DMS153 treated with DMSO at 0.1 percent for 48 hours (cell line): Measurements from ENCODE around the gene NUDT1.

Source experiments
- DNase-seq: peaks from one replicate; lab custom pipeline; 2025; ENCODE audit not compliant: unreplicated experiment; lab: John Stamatoyannopoulos, UW

The NUDT1 gene

GRCh38 chr7:2241580-2242540 is at the start of gene NUDT1, which contains the start of gene MRM2:
Gene NUDT1 (plus strand): TSS chr7:2242226. CDS start chr7:2244575, 2,349 bp downstream.
Gene MRM2 (minus strand): TSS chr7:2242205. CDS start chr7:2242169, 36 bp downstream.
- DNase-seq, result peak; percentile 78

GRCh38 chr7:2192831-2193534 is 49.0 kb upstream of the NUDT1 start:
- DNase-seq, result peak; percentile 94

DNA sequence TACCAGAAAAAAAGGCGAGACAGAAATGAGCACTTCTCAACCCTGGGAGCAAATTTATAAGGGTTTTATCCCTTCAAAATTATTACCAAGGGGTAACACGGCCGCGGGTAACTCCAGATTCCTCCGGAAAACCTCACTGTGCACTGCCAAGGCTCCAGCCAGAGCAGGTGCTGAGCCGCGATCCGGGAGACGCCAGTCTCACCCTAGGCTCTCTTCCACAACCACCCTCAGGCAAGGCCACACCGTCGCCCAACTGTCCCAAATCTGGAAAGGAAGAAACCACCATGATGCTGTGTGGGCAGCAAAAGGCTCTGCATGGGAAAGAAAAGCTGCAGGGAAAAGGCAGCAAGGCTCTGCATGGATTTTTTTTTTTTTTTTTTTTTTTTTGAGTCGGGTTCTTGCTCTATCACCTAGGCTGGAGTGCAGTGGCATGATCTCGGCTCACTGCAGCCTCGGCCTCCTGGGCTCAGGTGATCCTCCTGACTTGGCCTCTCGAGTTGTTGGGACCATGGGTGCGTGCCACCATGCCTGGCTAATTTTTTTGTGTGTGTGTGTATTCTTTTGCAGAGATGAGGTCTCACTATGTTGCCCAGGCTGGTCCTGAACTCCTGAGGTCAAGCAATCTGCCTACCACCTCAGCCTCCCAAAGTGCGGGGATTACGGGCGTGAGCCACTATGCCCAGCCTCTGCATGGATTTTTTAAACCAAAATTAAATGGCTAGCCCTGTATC is 48.3 kb upstream of the NUDT1 start:
- no peak for DNase-seq

DNA sequence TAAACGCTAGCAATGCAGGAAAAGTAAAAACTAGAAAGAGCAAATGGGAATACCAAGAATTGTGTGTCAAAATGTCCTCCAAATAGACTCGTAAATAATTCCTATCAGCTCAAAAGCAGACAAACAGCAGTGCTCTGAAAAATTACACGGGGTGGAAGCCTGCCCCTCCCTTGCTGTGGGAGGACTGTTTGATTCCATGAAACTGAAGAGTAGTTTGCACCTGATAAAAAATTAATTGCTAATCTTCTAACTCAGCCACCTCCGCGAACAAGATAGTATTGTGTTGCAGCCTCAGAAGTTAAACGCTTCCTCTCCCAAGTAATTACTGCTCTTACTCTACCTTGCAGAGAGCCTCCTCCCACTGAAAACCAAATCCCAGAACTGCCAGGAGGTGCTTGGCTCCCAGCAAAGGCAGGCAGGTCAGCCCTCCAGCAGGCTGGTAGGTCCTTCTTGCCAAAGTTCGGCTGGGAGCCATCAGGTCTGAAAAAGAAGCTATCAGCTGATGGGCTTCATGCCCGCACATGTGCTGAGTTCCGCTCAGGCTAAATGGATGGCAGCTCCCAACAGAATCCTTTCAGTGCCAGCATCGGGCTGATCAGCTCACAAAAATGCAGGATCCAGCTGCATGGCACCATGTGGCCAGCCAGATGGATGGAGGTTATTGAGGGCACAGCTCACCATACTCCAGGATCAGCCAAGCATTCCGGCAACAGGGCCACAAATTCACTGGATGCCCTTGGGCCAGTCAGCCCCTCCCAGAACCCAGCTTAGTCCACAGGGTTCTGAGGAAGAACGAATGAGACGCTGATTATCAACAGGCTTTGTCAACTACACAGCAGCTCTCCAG is 46.4 kb upstream of the NUDT1 start:
- no peak for DNase-seq

- DNase-seq, result peak; percentile 70
These were observed 45.3 kb upstream of the NUDT1 start for GRCh38 chr7:2196381-2197378.

DNA sequence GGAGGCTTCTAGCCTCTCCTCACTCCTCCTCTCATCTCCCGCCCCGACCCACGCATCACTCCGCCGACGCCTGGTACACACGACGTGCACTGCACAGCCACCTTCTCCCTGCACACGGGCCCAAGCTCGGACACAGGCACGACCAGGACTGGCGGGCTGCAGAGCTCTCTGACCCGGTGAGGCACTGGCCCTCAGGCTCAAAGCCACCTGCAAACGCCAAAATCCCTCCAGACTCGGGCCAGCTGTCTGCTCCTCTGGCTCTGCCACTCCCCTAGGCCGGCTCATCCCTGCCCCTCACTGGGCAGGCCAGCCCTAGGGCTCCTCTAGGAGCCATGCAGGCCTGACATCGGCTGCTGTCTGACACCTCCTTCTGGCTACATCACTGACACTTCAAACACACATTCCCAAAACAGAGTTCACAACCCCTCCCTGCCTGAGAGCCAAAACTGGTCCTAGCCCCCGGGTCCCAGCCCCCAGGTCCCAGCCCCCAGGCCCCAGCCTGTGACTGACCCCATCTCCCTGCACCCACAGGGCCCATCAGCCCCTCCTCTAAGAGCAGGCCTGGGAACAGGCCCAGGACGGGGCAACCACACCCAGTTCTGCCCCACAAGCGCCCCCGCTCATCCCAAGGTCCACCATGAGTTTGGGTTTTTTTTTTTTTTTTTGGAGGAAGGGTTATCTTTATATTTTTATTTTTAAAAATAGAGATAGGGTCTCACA is 44.4 kb upstream of the NUDT1 start:
- no peak for DNase-seq

- peak; percentile 94 for DNase-seq
These were observed 43.8 kb upstream of the NUDT1 start for GRCh38 chr7:2198206-2198605.

GRCh38 chr7:2198760-2199159 is 43.3 kb upstream of the NUDT1 start:
- no peak for DNase-seq

- DNase-seq, result no peak
These were observed 42.5 kb upstream of the NUDT1 start for GRCh38 chr7:2199528-2199927.

GRCh38 chr7:2199956-2200583 is 42.0 kb upstream of the NUDT1 start:
- DNase-seq, result no peak

DNA sequence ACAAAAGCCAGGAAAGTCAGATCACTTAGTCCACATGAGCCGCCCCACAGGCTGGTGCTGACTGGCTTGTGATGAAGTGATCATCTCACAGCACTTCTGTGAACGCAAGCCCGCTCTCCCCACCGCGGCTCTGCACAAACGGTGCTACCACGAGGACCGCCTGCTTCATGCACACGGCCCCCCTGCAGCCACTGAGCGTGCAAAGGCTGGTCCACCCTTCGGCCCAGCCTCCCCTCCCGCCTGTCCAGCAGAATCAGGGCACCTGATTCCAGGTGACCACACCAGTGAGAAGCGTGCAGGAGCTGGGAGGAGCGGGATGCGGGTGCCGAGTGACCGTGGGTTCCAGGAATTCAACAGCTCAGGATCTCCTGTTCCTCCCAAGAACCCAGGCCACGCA is 41.4 kb upstream of the NUDT1 start:
- no peak for DNase-seq

DNA sequence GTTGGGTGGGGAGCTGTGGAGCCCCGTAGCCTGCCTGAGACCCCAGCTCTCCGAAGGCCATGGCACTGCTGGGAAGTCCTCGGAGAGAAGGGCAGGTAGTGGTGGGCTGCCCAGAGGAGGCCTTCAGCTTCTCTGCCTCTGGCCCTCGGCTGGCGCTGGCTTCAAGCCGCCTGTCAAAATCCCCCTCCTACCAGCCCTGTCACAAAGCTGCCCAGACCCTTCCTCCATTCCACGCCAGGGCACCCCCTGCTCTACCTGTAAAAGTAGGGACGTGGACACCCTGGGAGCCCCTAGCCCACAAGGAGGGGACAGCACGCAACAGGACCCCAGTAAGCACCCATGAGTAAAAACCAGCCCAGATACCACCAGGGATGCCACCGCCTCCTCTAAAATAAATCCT is 40.9 kb upstream of the NUDT1 start:
- DNase-seq, result no peak

DNA sequence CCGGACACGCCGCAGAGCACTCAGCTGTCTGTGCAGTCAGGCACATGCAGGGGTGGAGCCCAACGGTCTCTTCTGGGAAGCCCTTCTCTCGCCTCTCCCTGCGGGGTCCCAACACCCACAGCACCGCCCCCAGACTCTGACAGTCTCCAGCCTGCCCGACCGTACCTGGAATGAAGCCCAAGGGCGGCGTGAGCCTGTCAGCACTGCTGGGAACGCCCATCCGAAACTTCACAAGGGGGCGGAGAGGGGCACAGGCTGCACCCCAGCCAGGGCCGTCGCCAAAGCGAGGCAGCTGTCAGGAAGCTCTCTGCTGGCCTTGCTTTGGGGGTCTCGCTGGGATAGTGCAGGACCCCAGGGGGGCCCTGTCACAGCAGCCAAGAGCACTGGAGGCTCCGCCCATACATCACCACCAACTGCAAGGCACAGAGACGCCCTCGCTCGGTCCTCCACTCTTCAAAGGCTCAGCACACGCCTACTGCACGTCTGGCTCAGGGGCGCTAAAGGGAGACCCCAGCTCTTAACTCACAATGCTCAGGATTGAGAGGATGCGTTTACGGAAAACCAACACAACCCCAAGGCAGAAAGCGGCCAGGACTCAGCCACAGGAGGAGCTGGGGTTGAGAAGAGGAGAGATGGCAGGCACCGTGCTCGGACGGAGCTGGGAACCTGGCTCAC is 40.2 kb upstream of the NUDT1 start:
- DNase-seq, result no peak

DNA sequence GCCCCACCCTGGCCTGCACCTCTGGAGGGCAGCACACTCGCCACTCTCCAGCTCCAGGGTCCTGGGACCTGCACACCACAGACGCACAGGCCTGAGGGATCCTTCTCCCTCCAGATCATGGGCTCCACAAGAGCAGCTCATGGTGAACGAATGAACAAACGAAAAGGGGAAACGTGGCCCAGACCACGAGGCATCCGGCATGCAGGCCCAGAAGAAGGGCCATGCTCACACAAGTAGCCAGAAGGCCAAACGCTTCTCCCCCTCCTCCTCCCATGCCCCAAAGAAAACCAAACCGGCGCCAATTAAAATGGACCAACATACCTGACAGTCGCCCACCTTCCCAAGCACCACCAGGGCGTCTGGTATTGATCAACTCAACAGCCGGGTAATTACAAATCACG is 39.7 kb upstream of the NUDT1 start:
- DNase-seq, result no peak

GRCh38 chr7:2202901-2203765 is 38.9 kb upstream of the NUDT1 start:
- no peak for DNase-seq

GRCh38 chr7:2203766-2204300 is 38.2 kb upstream of the NUDT1 start:
- no peak for DNase-seq
